HL-60 (cell line): ENCODE results near the gene ZNF124.

ENCODE experiments used
- DNase-seq, 2 experiments: peaks; one replicate each; pipeline ENCODE4 v3.0.0-alpha.2; 2010 to 2020; ENCODE audit warnings: low read depth in 1 of 2, low spot score in 1 of 2
- H3K27ac ChIP-seq: fragments of 250-450 bp; sonication (Bioruptor Pico); replicated peaks from 2 replicates; pipeline ENCODE4 v1.5.1; 2020; ENCODE audit warnings: mild to moderate bottlenecking, moderate library complexity
- H3K27me3 ChIP-seq: fragments of 250-450 bp; sonication (Bioruptor Pico); 2 replicates; pipeline ENCODE4 v1.5.1; 2021; ENCODE audit warnings: mild to moderate bottlenecking, moderate library complexity; ENCODE audit not compliant: insufficient read depth, poor library complexity, severe bottlenecking
- H3K4me3 ChIP-seq: replicated peaks from 2 replicates; pipeline ENCODE4 v1.5.1; 2011; ENCODE audit warnings: mild to moderate bottlenecking, control low read depth, low read length; ENCODE audit not compliant: insufficient read depth
- CTCF ChIP-seq: IDR thresholded peaks from one replicate; pipeline ENCODE4 v1.5.1; 2011; ENCODE audit warnings: low read length, control low read depth, inconsistent platforms; ENCODE audit not compliant: insufficient read depth
- GABPA ChIP-seq: IDR thresholded peaks from 2 replicates; pipeline ENCODE4 v1.6.1; 2012; ENCODE audit warnings: low read depth
- POLR2AphosphoS5 ChIP-seq: IDR thresholded peaks from 2 replicates; pipeline ENCODE4 v1.6.1; 2012; ENCODE audit warnings: low read depth
- REST ChIP-seq: IDR thresholded peaks from 2 replicates; pipeline ENCODE4 v1.6.1; 2012; ENCODE audit warnings: low read depth; ENCODE audit not compliant: insufficient replicate concordance
- SPI1 ChIP-seq: IDR thresholded peaks from 2 replicates; pipeline ENCODE4 v1.6.1; 2012; ENCODE audit warnings: low read depth, mild to moderate bottlenecking, borderline replicate concordance

Gene ZNF124

DNA sequence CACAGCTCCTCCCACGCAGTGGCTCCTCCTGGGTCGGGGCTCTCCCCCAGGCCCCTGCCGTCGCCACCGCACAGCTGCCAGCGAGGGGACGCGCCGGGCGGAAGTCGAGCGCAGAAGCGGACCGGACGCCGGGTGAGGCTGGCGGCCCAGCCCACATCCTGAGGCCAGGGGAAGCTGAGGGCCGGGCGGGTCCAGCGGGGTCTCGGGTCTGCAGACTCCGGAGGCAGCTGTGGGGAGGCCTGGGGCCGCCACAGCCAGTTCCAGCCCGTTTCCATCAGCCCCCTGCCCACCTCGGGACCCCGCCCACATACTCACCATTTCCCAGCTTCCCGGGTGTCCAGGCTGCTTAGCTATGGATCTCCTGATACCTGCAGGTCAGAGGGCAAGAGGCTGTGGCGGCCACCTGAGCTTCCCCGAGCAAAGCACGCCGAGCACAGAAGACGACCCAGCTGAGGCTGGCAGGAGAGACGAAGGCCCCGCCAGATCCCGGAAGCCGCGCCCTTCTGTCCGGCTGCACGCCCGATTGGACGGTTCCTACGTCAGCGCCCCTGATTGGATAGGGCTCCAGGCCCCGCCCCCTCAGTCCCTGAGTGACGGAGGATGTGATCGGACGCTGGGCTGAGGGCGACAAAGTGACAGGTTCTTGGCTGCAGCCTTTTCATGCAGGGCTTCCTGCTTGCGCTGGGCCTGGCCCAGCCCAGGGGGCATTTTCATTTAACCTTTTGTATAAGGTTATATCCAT is 38.7 kb upstream of the ZNF124 start:
- no peak for TF ChIP-seq CTCF
- TF ChIP-seq SPI1, result no peak
- TF ChIP-seq REST, result no peak
- TF ChIP-seq POLR2AphosphoS5, result peak; percentile 76
- peak; percentile 76 for TF ChIP-seq GABPA
- peak overlapping the region; percentile 88 for H3K27ac ChIP-seq
- H3K27me3 ChIP-seq, result no peaks in the 10 kb centered on the region
- DNase-seq, result peak; percentile 90 to 98
- peak overlapping the region; percentile 95 for H3K4me3 ChIP-seq

DNA sequence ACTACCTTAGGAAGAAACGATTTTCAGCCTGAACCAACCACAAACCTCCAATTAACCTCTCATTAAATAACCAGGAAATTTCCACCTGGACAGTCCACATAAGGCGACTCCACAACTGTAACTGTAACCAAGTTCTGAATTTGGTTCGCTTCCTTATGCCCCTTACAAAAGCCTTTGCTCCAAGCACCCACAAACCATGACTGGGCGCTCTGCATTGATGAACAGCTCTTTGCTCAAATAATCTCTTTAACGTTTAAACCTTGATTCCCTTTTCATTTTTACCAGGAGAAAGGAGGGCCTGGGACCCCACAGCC is 38.2 kb upstream of the ZNF124 start:
- Histone ChIP-seq H3K27me3 (no peaks in the 10 kb centered on the region), H3K4me3 (peak overlapping the region; percentile 95), H3K27ac (peak overlapping the region; percentile 88)
- no peak for DNase-seq
- no peak for TF ChIP-seq CTCF
- no peak for TF ChIP-seq GABPA
- no peak for TF ChIP-seq POLR2AphosphoS5
- TF ChIP-seq REST, result no peak
- no peak for TF ChIP-seq SPI1

DNA sequence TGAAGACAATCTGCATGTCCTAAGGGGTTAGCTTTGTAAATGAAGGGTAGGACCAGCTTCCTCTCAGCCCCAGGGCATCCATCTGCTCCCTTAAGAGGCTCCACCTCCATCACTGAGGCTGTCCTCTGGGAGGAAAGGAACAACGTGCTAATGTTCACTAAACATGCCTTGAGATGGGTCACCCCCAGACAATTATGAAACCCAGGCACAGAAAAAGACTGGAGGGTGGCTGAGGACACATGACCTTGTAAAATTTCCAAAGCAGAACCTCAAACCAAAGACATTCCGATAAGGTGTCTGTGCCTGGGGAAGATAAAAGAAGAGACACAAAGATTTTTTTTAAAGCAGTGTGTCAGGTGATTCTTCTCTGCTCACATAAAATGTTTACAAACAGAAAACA is 37.6 kb upstream of the ZNF124 start:
- Histone ChIP-seq H3K4me3 (peak overlapping the region; percentile 95), H3K27me3 (no peaks in the 10 kb centered on the region), H3K27ac (peak overlapping the region; percentile 88)
- TF ChIP-seq CTCF, result no peak
- no peak for TF ChIP-seq SPI1
- no peak for TF ChIP-seq POLR2AphosphoS5
- TF ChIP-seq GABPA, result no peak
- TF ChIP-seq REST, result no peak
- DNase-seq, result peak in 1 of 2 experiments; percentile 7
